K562 (cell line): ENCODE data around the gene MRPL40. TPM values are rescaled to one million over a fixed set of nuclear protein-coding genes. Genes with fewer than 3 reads are reported as not detected.

Experiments
- FOXA3 ChIP-seq, 2 experiments: fragments of 450-650 bp in 1 of 2; sonication (generic) in 1 of 2; formaldehyde crosslinking; IDR thresholded peaks in 1 of 2; conservative IDR thresholded peaks in 1 of 2; 2 replicates each; pipeline versions ENCODE4 v1.4.0 to v1.8.0; 2020 to 2022; ENCODE audit warnings: mild to moderate bottlenecking in 2 of 2, missing genetic modification reagents in 1 of 2
- HDAC2 ChIP-seq: fragments of 450-650 bp; IDR thresholded peaks from 2 replicates; pipeline ENCODE4 v1.6.1; 2016; ENCODE audit warnings: mild to moderate bottlenecking
- ILK ChIP-seq: fragments of 450-650 bp; IDR thresholded peaks from 2 replicates; pipeline ENCODE4 v1.6.1; 2016; ENCODE audit warnings: missing genetic modification characterization, low read depth, mild to moderate bottlenecking, missing compliant biosample characterization, moderate library complexity, borderline replicate concordance
- KAT8 ChIP-seq: fragments of 450-650 bp; IDR thresholded peaks from 2 replicates; pipeline ENCODE4 v1.6.1; 2016; ENCODE audit warnings: low read depth, mild to moderate bottlenecking
- LCOR ChIP-seq: sonication (generic); formaldehyde crosslinking; IDR thresholded peaks from 2 replicates; pipeline ENCODE4 v1.8.0; 2022; ENCODE audit warnings: mild to moderate bottlenecking, missing genetic modification reagents
- MCM2 ChIP-seq: fragments of 450-650 bp; IDR thresholded peaks from 2 replicates; pipeline ENCODE4 v1.6.1; 2017; ENCODE audit warnings: low read depth, mild to moderate bottlenecking
- NFIX ChIP-seq: fragments of 250-450 bp; sonication (Bioruptor Pico); IDR thresholded peaks from 2 replicates; pipeline ENCODE4 v1.4.0; 2020; ENCODE audit warnings: low read depth, mild to moderate bottlenecking, moderate library complexity
- NR2C1 ChIP-seq, 2 experiments: fragments of 450-650 bp; IDR thresholded peaks; 2 replicates each; pipeline ENCODE4 v1.6.1; 2017; ENCODE audit warnings: mild to moderate bottlenecking in 2 of 2, antibody characterized with exemption in 1 of 2, inconsistent platforms in 1 of 2, missing compliant biosample characterization in 1 of 2, missing genetic modification characterization in 1 of 2
- SIN3B ChIP-seq: fragments of 450-650 bp; IDR thresholded peaks from 2 replicates; pipeline ENCODE4 v1.6.1; 2017; ENCODE audit warnings: low read depth, mild to moderate bottlenecking, moderate library complexity
- SMAD2 ChIP-seq: fragments of 150-350 bp; IDR thresholded peaks from 2 replicates; pipeline ENCODE4 v1.6.1; 2014; ENCODE audit warnings: low read depth, mild to moderate bottlenecking, low read length
- STAT5A ChIP-seq: IDR thresholded peaks from 2 replicates; pipeline ENCODE4 v1.6.1; 2012; ENCODE audit warnings: low read length, inconsistent platforms, borderline replicate concordance
- TCF7 ChIP-seq: sonication (generic); IDR thresholded peaks from 2 replicates; pipeline ENCODE4 v1.6.1; 2016; ENCODE audit warnings: antibody characterized with exemption, borderline replicate concordance
- THRAP3 ChIP-seq: fragments of 450-650 bp; IDR thresholded peaks from 2 replicates; pipeline ENCODE4 v1.6.1; 2016; ENCODE audit warnings: mild to moderate bottlenecking, inconsistent platforms, borderline replicate concordance
- ZBTB1 ChIP-seq: sonication (generic); formaldehyde crosslinking; IDR thresholded peaks from 2 replicates; pipeline ENCODE4 v1.8.1; 2023; ENCODE audit warnings: missing genetic modification reagents, low read depth, mild to moderate bottlenecking, borderline replicate concordance
- ZNF124 ChIP-seq: sonication (generic); formaldehyde crosslinking; IDR thresholded peaks from 2 replicates; pipeline ENCODE4 v1.8.1; 2022; ENCODE audit warnings: missing genetic modification reagents
- ZSCAN29 ChIP-seq: fragments of 450-650 bp; IDR thresholded peaks from 2 replicates; pipeline ENCODE4 v1.6.1; 2017
- polyA plus RNA-seq, 8 experiments: library from polyadenylated mRNA; depleted of rRNA in 4 of 8; stranded (reverse) in 5 of 8; unstranded in 3 of 8; fragments of >200 nt; fragmentation: Nextera tagmentation in 2 of 8; fragmentation: Illumina TruSeq in 1 of 8; extraction: Ambion mirVana in 2 of 8; extraction: Trizol in 1 of 8; gene quantifications; 2 replicates each; pipeline versions ENCODE4 v1.2.1 to v1.2.3, GENCODE V29; 2011 to 2014; ENCODE audit warnings: inconsistent platforms in 1 of 8, missing spikeins in 1 of 8
- total RNA-seq, 7 experiments: library from RNA; depleted of rRNA in 6 of 7; stranded (reverse); fragments of >200 nt in 6 of 7; fragmentation: Illumina TruSeq in 2 of 7; extraction: Trizol in 2 of 7; gene quantifications; 2 replicates each; pipeline versions ENCODE4 v1.2.1 to v1.2.3, GENCODE V29; 2011 to 2021; ENCODE audit warnings: low replicate concordance in 1 of 7
- TF ChIP-seq, protein P1 (sequence below): fragments of 200-800 bp; sonication (Bioruptor generic); IDR thresholded peaks from 2 replicates; pipeline ENCODE4 v1.6.1; 2017; ENCODE audit warnings: missing genetic modification characterization, missing compliant biosample characterization
- TF ChIP-seq, protein P2 (sequence below): sonication (generic); formaldehyde crosslinking; IDR thresholded peaks from 2 replicates; pipeline ENCODE4 v1.9.0; 2022; ENCODE audit warnings: mild to moderate bottlenecking, missing genetic modification reagents
- TF ChIP-seq, protein P3 (sequence below): fragments of 250-450 bp; sonication (Bioruptor Pico); IDR thresholded peaks from 2 replicates; pipeline ENCODE4 v1.5.0; 2021
- TF ChIP-seq, protein P4 (sequence below): fragments of 250-450 bp; sonication (Bioruptor Pico); IDR thresholded peaks from 2 replicates; pipeline ENCODE4 v1.8.0; 2021; ENCODE audit warnings: borderline replicate concordance, mild to moderate bottlenecking, moderate library complexity; ENCODE audit not compliant: poor library complexity, severe bottlenecking
- TF ChIP-seq, protein P5 (sequence below), 2 experiments: IDR thresholded peaks; 2 replicates each; pipeline ENCODE4 v1.6.1; 2012; ENCODE audit warnings: improper control_type of control experiment in 2 of 2, low read depth in 2 of 2, low read length in 2 of 2, borderline replicate concordance in 1 of 2

The MRPL40 gene
- total and polyA plus RNA-seq, 9 of the 15 experiments (the other 6 are each of a cell fraction or from before 2014, with no cell fraction given): 132 to 652 (median 208) TPM

DNA sequence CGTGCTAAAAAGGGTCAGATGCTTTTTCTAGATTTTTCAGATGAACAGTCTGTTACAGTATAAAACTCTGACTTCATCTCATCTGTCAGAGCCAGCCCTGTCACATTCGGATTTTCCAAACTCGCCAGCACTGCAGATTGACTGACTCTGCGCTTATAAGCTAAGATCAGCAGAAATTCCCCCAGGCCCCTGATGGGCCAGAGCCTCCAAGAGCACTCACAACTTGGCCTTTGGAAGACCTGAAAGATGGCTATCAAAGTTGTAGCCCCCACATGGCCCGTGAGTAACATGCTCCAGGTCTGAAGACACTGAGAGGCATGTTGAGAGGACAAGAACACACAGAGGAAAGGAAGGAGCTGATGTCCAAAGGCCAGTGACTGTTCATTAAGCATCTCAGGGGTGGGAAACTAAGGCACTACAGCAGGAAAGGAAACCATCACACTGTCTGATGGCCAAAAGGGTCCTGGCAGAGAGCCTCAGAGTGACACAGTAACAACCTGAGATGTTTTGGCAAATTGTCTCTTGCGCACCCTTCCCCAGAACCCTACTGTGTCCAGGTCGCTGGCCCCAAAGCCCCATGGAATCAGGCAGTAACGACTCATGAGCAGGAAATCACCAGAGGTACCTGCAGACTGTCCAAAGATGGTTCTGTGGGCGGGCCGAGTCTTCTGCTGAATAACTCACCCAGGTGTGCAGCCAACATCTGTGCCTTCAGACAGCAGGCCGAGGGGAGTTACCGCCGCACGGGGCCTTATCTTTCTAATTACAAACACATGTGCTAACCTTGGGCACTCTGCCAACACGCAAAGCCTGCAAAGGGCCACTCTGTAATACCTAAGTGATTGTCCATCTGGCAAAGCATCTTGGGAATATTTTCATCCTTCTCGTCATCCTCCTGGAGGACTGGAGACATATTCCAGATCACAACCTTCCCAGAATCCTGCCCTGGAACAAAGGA is 24.4 kb upstream of the MRPL40 start (continued):
- TF ChIP-seq, protein P1, sequence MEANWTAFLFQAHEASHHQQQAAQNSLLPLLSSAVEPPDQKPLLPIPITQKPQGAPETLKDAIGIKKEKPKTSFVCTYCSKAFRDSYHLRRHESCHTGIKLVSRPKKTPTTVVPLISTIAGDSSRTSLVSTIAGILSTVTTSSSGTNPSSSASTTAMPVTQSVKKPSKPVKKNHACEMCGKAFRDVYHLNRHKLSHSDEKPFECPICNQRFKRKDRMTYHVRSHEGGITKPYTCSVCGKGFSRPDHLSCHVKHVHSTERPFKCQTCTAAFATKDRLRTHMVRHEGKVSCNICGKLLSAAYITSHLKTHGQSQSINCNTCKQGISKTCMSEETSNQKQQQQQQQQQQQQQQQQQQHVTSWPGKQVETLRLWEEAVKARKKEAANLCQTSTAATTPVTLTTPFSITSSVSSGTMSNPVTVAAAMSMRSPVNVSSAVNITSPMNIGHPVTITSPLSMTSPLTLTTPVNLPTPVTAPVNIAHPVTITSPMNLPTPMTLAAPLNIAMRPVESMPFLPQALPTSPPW (CRISPR knock-in tag): peak; percentile 50; the same call in 1 of the 2 replicates
- TF ChIP-seq NFIX (peak; percentile 72), SIN3B (no peak), FOXA3 (CRISPR knock-in tag; conservative IDR thresholded peaks at IDR 0.05 in 1 of 2, IDR thresholded peaks at IDR 0.05 in 1 of 2) (no peak), ZNF124 (CRISPR knock-in tag) (no peak), THRAP3 (no peak), HDAC2 (no peak; the same call in none of the 2 replicates), ZBTB1 (CRISPR knock-in tag) (no peak), KAT8 (no peak), ZSCAN29 (no peak), MCM2 (no peak), ILK (tag) (no peak), NR2C1 (IDR thresholded peaks at IDR 0.05) (peak; percentile 52; the same call in 1 of the 2 replicates), NR2C1 (tag; IDR thresholded peaks at IDR 0.05) (peak; percentile 61), SMAD2 (no peak), STAT5A (peak; percentile 94), LCOR (CRISPR knock-in tag) (no peak), TCF7 (peak; percentile 58; the same call in 1 of the 2 replicates)
- TF ChIP-seq, protein P2, sequence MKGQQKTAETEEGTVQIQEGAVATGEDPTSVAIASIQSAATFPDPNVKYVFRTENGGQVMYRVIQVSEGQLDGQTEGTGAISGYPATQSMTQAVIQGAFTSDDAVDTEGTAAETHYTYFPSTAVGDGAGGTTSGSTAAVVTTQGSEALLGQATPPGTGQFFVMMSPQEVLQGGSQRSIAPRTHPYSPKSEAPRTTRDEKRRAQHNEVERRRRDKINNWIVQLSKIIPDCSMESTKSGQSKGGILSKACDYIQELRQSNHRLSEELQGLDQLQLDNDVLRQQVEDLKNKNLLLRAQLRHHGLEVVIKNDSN (CRISPR knock-in tag): no peak
- TF ChIP-seq, protein P3, sequence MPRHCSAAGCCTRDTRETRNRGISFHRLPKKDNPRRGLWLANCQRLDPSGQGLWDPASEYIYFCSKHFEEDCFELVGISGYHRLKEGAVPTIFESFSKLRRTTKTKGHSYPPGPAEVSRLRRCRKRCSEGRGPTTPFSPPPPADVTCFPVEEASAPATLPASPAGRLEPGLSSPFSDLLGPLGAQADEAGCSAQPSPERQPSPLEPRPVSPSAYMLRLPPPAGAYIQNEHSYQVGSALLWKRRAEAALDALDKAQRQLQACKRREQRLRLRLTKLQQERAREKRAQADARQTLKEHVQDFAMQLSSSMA (CRISPR knock-in tag): no peak
- TF ChIP-seq, protein P4, sequence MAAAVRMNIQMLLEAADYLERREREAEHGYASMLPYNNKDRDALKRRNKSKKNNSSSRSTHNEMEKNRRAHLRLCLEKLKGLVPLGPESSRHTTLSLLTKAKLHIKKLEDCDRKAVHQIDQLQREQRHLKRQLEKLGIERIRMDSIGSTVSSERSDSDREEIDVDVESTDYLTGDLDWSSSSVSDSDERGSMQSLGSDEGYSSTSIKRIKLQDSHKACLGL: peak; percentile 49
- TF ChIP-seq, protein P5, sequence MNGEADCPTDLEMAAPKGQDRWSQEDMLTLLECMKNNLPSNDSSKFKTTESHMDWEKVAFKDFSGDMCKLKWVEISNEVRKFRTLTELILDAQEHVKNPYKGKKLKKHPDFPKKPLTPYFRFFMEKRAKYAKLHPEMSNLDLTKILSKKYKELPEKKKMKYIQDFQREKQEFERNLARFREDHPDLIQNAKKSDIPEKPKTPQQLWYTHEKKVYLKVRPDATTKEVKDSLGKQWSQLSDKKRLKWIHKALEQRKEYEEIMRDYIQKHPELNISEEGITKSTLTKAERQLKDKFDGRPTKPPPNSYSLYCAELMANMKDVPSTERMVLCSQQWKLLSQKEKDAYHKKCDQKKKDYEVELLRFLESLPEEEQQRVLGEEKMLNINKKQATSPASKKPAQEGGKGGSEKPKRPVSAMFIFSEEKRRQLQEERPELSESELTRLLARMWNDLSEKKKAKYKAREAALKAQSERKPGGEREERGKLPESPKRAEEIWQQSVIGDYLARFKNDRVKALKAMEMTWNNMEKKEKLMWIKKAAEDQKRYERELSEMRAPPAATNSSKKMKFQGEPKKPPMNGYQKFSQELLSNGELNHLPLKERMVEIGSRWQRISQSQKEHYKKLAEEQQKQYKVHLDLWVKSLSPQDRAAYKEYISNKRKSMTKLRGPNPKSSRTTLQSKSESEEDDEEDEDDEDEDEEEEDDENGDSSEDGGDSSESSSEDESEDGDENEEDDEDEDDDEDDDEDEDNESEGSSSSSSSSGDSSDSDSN (IDR thresholded peaks at IDR 0.05; ENCODE audit: borderline replicate concordance in 1 of 2, low read depth in 2 of 2, low read length in 2 of 2): no peak
